ENCODE data around the gene ANKRD18B. TPM values are rescaled to one million over a fixed set of nuclear protein-coding genes. Genes with fewer than 3 reads are reported as not detected.
A peak's percentile ranks its signal among the peaks of the same experiment; 100 is the strongest.
"Not testable (repeated sequence)": the region's sequence is repeated elsewhere in the genome, so short reads cannot be mapped to it uniquely, and the experiment has no call there.

ANKRD18B gene
- total RNA-seq, 1 experiment from 2014 or later: 4.2 TPM

DNA sequence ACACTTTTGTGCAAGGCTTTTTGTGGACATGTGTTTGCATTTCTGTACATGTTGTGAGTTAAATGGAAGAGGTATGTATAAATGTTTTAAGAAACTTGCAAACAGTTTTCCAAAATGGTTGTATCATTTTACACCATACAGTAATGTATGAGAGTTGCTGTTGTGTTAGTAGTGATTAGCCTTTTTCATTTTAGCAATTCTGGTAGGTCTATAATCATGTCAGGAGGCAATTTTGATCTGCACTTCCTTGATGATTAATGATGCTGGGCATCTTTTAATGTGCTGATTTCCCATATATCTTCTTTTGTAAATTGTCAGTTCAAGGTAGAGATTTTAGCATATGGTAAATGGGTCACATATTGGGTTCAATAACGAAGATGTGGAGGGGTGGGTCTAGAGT is 87.3 kb downstream of the ANKRD18B start:
- no peak for DNase-seq (ENCODE audit: low read depth)

DNA sequence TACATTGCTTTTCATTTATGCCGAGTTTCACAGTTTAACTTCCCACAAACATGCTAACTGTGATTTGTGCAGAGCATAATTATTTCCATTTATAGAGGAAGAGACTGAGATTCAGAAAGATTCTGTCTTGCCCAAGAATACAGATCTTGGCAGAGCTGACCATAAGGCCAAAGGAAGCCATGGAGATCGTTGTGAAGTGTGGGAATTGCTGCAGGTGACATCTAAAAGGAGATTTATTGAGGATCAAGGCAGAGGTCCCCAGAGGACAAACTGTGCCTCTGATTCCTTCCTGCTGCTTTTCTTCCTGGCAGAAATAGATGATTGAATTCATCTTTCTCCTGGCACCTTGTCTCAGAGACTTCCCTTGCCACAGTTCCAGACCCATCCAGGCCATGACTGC is 88.4 kb downstream of the ANKRD18B start:
- DNase-seq (ENCODE audit: low read depth): not testable (repeated sequence)

DNA sequence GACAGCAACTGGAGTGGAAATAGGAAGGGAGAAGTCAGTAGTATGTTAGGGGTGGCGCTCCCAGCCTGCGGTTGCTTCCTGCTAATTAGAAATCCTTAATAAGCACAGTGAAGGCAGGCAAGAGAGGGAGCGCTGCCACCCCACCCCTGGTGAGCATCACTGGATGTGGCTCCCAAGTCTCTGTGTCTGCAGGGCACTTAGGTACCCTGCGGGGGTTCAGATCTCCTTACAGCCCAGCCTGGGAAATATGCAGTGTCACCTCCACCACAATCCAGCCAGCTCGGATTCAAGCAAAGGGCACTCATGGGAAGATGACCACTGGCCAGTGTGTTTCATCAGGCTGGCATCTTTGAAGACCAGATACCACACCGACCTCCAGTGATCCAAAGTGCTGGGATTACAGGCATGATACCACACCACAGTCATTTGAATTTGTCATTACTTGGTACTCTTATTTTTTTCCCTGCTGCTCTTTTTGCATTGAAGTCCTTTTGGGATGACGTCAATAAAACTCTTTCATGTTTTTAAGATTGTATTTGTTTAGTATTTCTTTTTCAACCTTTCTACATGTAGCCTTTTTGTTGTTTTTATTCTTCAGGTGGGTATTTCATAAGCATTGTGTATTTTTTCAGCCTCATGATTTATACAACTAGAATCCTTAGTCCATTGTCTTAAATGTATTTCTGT is 90.1 kb downstream of the ANKRD18B start:
- DNase-seq (ENCODE audit: low read depth): no peak

DNA sequence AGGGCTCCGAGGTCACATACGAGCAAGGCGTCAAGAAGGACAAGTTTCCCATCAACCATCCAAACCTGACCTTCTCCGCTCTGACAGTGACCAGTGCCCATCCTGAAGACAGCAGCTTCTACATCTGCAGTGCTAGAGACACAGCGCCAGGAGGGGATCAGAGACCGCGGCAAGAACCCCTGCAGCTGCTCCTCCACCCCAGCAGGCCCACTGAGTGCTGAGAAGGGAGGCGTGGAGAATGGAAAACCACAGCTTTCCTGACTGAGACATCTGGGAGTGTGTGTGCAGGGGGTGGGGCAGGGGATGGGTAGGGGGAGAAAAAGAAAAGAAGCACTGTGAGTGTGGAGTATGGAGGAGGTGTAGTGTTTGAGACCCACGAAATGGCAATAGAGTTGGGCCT is 94.3 kb downstream of the ANKRD18B start:
- not testable (repeated sequence) for DNase-seq (ENCODE audit: low read depth)

DNA sequence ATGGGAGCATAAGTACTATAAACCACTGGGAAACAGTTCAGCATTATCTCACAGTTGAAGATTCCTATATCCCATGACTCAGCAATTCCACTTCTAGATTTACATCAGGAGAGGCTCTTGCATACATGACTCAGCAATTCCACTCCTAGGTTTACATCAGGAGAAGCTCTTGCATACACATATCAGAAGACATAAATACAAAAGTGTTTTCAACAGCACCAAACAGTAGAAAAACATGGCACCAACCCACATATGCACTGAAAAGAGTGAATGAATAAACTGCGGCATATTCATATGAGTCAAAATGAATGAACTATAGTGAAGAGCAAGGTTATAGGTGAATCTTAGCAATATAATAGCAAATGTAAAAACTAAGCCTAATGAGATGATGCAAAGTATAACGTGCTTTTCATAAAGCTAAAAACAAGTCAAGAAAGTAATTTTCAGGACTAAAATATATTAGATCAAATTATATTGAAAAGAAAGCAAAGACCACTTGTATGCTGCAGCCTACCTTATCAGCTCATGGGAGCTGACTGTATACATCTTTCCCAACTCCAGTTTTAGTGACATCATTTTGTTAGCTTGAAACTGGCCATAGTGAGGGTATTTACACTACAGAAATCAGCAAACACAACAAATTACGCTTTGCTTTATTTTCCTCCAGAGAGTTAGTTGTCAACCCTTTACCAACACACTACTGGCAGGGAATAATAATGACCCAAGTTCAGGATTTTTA is 95.8 kb downstream of the ANKRD18B start:
- peak; percentile 64 for DNase-seq (ENCODE audit: low read depth)

DNA sequence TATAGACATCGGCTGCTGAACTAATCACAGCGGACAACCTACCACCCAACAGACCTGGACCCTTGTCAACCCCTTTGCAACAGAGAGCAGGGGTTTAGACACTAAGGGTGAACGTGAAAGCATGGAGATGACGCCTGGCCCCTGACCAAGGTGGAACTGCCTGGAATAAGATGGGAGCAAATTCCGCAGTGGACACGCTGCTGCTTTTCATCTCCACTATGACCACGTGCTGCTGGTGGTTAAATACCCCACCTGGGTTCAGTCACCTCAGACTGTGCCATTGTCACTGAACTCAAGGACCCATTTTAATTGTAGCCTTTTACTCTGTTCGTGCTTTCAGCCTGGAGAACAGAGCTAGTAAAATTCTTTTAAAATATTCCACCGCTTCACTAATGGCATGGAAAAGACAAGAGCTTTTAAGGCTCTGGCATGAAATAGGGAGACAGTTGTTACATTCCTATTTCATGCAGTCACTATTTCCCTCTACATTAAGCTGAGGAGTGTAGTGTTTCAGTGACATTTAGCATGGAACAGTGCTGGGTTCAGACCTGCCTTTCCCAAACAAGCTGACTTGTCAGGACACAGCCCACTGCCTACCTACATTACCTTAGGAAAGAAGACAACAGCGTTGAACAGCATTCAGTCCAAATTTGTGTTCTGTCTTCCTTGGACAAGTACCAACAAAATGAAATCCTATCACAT is 96.8 kb downstream of the ANKRD18B start:
- peak; percentile 70 for DNase-seq (ENCODE audit: low read depth)

Other genes with a start within 250 kb of the ANKRD18B start
- 20.3 and 29.1 TPM in 2 replicates for gene NFX1, start 233.7 kb upstream of the ANKRD18B start, total RNA-seq (2014; rRNA removed; shearing (Covaris generic))
- gene AQP7, start 121.7 kb upstream of the ANKRD18B start, total RNA-seq (2014; rRNA removed; shearing (Covaris generic)): not detected in 2 replicates
- gene AQP3, start 76.7 kb upstream of the ANKRD18B start, total RNA-seq (2014; rRNA removed; shearing (Covaris generic)): 1.9 and 3.5 TPM in 2 replicates
- 69.0 and 74.6 TPM in 2 replicates for gene NOL6, start 50.3 kb upstream of the ANKRD18B start, total RNA-seq (2014; rRNA removed; shearing (Covaris generic))